ENCODE data around the gene YY1.
"Not testable (repeated sequence)": the region's sequence is repeated elsewhere in the genome, so short reads cannot be mapped to it uniquely, and the experiment has no call there.

YY1 gene

DNA sequence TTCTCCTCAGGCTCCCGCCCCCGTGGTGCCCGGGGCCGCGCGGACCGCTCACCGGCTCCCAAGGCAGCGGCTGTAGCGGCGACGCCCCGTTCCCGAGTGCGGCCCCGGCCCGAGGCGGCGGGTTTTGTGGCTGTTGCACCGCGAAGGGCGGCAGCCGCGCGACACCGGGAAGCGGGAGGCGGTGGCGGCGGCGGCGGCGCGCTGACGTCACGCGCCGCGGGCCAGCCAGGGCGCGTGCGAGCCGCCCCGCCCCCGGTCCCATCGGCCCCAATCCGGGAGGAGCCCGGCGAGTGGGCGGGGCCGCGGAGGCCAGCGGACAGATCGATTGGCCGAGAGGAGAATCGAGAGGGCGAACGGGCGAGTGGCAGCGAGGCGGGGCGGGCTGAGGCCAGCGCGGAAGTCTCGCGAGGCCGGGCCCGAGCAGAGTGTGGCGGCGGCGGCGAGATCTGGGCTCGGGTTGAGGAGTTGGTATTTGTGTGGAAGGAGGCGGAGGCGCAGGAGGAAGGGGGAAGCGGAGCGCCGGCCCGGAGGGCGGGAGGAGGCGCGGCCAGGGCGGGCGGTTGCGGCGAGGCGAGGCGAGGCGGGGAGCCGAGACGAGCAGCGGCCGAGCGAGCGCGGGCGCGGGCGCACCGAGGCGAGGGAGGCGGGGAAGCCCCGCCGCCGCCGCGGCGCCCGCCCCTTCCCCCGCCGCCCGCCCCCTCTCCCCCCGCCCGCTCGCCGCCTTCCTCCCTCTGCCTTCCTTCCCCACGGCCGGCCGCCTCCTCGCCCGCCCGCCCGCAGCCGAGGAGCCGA, at the start of gene YY1:
YY1 (plus strand) TSS at position 726 of the 792 bp plus-strand sequence. CDS start 101 bp downstream, outside the sequence.
- DNase-seq (ENCODE audit: low read depth) = peak; percentile 100

DNA sequence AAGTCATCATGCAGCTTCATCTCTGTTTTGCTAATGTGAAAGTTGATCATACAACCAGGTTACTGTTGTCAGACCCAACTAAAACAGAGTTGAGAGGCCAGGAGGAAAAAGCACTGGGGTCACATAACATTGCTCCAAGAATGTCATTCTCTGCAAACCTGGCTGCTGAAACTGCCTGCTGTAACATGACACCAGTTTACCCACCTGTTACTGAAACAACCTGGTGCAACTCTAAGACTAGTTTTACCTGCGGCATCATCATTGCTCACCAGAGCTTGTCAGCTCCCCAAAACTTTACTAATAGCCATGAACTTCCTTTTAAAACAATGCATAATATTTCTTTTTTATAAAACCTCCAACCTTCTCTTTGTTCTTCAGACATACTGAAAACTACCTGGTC, 48.8 kb upstream of the YY1 start:
- no peak for DNase-seq (ENCODE audit: low read depth)

DNA sequence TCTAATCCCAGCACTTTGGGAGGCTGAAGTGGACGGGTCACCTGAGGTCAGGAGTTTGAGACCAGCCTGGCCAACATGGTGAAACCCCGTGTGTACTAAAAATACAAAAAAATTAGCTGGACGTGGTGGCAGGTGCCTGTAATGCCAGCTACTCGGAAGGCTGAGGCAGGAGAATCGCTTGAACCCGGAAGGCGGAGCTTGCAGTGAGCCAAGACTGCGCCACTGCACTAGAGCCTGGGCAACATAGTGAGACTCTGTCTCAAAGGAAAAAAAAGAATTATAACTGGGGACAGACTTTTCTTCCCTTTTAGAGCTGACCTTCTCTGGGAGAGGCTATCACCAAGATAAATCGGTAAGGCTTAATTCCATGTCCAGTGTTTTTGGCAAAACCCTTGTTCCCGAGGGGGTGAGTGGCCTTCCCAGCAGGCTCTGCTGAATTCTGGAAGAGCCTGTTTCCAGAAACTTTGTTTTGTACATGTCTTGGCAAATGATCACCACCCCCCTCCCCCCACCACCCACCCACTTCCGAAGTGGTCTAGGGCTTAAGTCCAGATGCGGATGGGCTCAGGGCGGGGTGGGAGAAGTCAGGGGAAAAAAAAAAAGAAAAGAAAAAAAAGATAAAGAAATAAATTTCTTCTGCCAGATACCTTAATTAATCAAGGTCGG, 47.2 kb upstream of the YY1 start:
- DNase-seq (ENCODE audit: low read depth) = no peak

DNA sequence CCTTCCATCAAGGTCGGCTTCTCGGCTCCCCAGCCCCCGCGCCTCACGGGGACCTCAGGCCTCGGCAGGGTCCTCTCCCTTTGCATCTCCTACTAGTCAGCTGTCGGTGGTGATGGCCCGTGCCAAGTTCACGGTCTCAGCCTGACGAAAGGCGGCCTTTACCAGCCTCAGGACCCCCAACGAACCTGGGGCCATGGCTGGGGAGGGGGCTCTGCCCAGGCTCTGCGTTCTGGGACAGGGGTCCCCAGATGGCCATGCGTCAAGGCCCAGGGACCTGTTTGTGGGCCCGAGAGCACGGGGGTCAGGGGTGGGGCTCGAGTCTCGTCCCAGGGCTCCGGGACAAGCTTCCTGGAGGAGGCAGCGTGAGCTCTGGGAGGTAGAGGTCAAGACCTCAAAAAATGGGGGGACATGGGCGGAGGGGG, 46.7 kb upstream of the YY1 start:
- DNase-seq (ENCODE audit: low read depth) = no peak

DNA sequence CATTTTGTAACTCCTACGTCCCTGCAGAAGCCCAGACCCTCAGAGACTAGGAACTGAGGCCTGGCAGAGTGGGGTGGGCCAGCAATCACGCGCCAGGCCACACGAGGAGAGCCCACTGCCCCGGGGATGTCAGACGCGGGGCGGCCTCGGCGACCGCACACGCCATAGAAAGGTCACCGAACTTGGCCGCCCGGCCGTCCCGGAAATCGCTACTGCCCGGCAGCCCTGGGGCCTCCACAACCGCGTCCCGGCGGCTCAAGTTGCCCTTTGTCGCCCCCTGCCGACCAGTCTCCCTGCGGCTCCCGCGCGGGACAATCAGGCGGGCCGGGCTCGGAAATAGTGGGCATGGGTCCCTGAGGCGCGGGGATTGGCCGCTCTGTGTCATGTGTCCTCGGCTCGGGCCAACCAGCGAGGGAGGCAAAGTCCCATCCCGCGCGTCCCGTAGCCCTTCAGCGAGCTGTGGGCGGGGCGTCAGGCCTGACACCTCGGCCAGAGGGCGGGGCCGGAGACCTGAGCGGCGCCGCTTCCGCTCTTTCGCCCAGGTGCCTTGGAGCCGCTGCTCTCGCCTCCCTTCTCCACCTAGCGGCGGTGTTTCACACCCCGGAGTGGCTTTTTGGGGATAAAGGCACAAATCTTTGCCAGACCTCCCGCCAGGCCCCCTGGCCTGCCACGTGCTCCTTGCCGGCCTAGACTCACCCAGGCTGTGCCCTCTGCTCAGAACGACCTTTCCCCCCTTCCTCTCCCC, 46.1 kb upstream of the YY1 start:
- DNase-seq (ENCODE audit: low read depth) = peak; percentile 99

DNA sequence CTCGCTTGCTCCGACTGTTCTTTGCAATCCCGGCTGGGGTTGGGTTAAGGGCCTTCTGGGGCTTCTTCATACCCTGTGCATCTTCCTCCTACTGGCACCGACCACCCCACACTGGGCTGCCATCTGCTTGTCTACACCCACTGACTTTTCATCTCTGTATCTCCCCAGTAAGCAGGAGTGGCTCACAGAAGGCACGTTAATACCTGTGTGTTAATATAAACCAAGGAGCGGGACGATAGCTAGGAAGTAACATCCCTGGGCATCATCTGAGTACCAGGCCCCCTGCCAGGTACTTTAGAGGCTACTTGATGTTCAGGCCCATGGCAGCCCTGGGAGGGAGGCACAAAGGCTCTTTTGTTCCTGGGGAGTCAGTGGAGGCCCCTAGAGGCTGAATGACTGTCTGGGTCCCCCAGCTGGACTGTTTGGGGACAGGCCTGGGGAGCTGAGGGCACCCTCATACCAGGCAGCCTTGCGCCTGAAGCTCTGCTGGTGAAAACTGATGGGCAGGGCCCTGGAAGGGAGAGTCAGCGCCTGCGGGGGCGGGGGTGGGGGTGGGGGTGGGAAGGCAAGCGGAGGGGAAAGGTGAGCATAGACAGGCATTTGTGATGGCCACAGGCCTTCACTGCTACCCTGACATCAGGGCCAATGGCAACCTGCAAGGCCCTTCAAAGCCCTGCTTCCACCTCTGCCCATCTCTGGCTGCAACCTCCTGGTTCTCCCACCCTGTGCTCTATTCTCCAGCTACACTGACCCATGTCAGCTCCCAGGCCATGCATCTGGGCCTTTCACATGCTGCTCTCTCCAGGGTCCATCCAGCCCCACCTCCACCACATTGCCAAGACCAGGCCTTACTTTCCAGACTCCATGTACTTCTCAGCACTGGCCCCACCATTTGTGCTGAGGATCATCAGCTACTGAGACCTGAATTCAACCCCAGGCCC, 45.3 kb upstream of the YY1 start:
- DNase-seq (ENCODE audit: low read depth) = no peak

DNA sequence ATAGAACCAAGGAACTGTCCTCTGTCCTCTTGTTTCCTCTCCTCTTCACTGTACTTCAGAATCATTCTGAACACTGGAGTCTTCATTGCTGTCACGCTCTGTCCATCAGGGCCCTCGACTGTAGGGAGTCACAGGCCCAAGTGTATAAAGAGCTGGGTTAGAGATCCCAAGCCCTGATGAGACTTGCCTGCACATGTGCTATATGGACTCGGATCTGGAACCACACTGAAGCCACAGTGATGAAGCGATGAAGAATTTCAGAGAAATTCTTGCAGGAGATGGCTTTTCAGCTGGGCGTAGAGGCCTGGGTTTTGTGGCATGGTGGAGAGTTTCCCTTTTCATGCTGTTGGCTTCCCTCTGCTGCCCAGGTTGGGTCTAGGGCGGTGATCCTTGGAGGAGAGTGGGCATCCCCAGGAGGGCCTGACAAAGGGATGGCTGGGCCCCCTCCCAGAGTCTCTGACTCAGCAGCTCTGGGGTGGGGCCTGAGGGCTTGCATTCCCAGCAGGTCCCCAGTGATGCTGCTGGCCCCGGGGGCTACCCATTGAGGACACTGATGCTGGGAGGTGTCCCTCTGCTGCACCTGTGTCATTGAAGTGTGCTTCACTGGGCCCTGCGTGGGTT, 39.6 kb upstream of the YY1 start:
- DNase-seq (ENCODE audit: low read depth) = no peak

DNA sequence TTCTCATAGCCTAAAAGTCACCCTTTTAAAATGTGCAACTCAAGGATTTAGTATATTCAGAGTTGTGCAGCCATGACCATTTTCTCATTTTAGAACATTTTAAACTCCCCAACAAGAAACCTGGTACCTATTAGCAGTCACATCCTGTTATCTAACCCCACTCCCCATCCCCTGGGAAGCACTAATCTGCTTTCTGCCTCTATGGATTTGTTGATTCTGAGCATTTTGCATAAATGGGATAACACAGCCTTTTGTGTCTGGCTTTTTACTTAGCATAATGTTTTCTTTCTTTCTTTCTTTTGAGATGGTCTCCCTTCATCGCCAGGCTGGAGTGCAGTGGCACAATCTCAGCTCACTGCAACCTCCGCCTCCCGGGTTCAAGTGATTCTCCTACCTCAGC, 38.6 kb upstream of the YY1 start:
- DNase-seq (ENCODE audit: low read depth) = no peak

DNA sequence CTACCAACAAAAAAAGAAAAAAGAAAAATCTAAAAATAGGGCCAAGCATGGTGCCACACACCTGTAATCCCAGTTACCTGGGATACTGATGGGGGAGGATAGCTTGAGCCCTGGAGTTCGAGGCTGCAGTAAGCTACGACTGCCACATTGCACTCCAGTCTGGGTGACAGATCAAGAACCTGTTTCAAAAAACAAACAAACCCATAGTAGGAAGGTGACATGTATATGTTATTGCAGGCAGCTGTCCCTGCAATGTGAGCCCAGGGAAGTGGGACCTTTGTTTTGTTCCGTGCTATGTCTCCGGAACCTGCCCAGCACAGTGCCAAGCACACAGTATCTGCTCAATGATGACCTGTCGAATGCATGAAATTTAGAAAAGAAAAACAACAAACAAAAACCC, 37.2 kb upstream of the YY1 start:
- no peak for DNase-seq (ENCODE audit: low read depth)

DNA sequence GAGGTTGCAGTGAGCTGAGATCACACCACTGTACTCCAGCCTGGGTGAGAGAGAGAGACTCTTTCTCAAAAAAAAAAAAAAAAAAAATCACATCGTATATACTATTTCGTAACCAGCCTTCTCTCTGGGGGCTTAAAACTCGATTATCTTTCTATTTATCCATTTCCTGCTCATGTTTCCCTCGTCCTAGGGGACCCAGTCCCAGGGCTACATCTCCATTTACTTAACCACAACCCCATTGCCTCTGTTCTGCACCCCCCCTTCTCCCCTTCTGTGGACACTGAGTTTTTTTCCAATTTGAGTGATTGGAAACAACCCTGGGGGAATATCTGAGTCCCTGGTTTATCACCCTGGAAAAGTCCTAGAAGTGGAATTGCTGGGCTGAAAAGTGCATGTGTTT, 36.2 kb upstream of the YY1 start:
- DNase-seq (ENCODE audit: low read depth) = no peak

DNA sequence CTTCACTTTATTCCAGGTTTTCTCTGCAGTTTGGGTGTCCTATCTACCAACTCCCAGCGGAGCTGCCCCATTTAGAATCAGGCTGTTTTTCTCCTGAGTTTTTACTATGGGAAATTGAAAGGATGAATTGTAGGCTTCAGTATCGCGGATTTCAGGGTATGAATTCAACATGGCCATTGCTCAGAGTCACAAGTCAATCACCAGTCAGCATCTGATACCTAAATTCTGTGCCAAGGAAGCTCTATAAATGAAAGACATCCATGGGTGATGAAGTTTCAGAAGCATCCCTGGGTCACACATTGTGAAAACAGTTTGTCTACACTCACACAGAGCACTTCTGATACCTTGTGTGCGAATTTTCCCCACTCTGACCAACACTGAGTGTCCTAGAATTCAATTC, 35.8 kb upstream of the YY1 start:
- DNase-seq (ENCODE audit: low read depth) = no peak

DNA sequence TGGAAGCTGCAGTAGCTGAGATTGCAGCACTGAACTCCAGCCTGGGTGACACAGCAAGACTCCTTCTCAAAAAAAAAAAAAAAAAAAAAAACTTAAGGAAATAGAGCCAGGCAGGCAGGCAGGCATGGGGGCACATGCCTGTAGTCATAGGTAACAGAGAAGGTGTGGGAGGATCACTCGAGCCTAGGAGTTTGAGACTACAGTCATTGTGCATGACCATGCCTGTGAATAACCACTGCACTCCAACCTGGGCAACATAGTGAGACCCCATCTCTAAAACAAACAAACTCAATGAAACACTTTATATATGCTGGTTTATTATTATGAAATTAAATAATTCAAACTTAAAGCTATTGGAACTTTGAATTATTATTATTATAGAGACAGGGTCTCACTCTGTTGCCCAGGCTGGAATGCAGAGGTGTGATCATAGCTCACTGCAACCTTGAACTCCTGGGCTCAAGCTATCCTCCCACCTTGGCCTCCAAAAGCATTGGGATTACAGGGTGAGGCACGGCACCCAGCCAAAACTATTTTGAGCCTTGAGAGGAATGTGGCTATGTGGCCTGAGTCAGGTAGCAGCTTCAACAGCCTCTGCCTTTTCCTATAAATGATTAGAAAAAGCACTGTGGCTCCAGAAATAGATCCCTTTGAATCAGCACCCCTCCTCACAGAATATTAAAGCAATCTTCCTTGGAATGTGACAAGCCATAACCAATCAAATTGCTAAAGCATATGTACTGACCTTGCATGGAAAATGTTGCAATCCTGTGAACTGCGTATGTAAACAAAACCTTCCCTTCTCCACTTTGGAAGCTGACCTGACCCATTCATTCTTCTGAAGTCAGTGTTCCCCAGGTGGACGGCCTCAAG, 34.7 kb upstream of the YY1 start:
- DNase-seq (ENCODE audit: low read depth) = no peak

DNA sequence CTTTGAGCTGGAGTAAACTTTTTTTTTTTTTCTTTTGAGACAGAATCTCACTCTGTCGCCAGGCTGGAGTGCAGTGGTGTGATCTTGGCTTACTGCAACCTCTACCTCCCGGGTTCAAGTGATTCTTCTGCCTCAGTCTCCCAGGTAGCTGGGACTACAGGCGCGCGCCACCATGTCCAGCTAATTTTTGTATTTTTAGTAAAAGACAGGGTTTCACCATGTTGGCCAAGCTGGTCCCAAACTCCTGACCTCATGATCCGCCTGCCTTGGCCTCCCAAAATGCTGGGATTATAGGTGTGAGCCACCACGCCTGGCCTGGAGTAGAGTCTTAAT, 34.1 kb upstream of the YY1 start:
- DNase-seq (ENCODE audit: low read depth) = not testable (repeated sequence)

DNA sequence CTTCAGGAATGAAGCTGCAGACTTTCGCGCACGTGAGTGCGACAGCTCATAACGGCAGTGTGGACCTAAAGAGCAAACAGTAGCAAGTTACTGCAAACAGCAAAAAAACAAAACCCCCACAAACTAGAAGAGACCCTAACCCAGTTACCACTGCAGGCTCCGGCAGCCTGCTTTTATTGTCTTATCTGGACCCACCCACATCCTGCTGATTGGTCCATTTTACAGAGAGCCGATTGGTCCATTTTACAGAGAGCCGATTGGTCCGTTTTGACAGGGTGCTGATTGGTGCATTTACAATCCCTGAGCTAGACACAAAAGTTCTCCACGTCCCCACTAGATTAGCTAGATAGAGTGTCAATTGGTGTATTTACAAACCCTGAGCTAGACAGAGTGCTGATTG, 31.4 kb upstream of the YY1 start:
- not testable (repeated sequence) for DNase-seq (ENCODE audit: low read depth)

DNA sequence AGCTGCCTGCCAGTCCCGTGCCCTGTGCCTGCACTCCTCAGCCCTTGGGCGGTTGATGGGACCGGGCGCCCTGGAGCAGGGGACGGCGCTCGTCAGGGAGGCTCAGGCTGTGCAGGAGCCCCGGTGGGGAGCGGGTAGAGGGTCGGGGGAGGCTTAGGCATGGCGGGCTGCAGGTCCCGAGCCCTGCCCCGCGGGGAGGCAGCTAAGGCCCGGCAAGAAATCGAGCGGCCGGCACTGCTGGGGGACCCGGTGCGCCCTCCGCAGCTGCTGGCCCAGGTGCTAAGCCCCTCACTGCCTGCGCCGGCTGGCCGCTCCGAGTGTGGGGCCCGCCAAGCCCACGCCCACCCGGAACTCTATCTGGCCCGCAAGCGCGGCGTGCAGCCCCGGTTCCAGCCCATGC, 30.8 kb upstream of the YY1 start:
- DNase-seq (ENCODE audit: low read depth) = not testable (repeated sequence)

DNA sequence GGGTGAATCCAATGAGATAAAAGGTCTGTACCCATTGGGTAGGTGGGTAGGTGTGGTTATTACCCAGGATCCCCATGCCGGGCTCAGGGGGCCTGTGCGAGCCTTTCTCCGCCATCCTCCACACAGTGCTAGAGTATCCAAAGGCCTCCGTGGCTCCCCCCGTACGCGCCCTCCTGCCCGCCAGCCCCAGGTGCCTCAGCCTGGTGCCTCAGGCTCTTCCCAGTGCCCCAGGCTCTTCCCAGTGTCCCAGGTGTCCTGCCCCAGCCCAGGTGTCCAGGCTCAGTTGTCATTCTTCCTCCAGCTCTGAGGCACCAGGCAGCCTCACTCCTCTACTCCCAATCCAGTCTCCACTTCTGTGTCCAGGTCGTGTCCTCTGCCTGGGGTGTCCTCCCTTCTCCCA, 27.6 kb upstream of the YY1 start:
- DNase-seq (ENCODE audit: low read depth) = no peak

DNA sequence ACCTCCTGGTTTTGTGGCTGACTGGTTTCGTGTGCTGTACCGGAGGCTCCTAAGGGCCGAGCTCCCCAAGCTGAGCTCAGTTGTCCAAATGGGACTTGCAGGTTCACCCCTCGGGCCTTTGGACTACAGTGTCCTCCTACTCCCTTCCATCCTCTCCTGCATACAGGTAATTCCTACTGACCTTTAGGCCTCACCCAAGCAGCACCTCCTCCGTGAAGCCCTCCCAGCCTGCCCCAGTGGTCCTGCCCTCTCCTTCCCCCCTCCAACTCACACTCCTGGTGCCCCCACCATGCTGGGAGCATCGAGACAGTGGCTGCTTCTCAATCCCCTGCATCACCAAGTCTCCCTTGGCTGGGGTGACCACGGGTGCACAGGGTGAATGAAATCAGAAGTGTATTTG, 27.1 kb upstream of the YY1 start:
- no peak for DNase-seq (ENCODE audit: low read depth)

DNA sequence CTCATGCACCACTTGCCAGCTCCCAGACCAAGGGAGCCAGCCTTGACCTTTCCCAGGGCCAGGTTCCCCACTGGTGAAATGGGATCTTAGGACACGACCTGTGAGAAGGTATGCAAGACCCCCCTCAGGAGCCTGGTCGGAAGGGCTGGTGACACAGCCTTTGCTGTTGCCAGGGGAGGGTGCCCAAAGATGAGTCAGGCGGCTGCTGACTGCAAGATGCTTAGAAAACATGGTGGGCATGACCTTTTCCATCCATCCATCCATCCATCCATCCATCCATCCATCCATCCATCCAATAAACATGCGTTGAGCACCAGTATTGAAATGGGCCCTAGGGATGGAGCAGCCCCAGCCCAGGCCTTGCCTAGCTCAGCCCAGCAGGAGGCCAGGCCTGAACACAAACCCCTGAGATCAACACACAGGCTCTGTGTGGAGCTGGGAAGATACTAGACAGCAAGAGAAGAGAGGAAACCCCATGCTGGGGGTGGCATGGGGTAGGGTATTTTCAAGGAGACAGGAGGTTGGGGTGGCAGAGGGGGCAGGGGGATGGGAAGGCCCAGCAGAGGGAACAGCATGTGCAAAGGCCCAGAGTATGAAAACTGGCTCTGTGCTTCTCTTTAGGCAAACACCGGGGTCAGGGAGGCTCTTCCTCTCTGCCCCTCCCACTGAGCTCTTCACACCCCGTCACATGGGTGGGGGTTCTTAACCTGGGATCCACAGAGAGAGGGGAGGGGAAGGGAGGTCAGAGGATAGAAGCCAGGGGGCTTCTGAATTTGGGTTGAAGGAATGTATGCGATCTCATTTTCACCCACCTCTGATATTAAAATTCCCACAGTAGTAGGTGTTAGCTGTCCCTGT, 26.2 kb upstream of the YY1 start:
- no peak for DNase-seq (ENCODE audit: low read depth)

DNA sequence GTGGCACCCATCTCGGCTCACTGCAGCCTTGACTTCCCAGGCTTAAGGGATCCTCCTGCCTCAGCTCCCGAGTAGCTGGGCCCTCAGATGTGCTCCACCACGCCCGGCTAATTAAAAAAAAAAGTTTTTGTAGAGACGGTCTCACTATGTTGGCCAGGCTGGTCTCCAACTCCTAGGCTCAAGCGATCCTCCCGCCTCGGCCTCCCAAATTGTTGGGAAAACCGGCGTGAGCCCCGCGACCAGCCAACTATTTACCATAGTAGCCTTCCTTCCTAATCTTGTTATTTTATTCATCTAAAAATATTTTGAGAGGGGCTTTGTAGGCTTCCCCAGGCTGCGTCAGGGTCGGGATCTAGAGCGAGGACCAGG, 25.4 kb upstream of the YY1 start:
- DNase-seq (ENCODE audit: low read depth) = no peak
